Neural progenitor cell (in vitro differentiated cells): ENCODE data around the gene MYCN.
"Not testable (repeated sequence)": the region's sequence is repeated elsewhere in the genome, so short reads cannot be mapped to it uniquely, and the experiment has no call there.

ENCODE experiments used
- CTCF ChIP-seq: fragments of 200-600 bp; sonication (generic); IDR thresholded peaks from 2 replicates; pipeline ENCODE4 v1.5.1; 2017; ENCODE audit warnings: antibody characterized with exemption, mild to moderate bottlenecking
- EZH2 ChIP-seq: fragments of 200-600 bp; sonication (generic); IDR thresholded peaks from 2 replicates; pipeline ENCODE4 v1.6.1; 2017; ENCODE audit warnings: antibody characterized with exemption, mild to moderate bottlenecking, moderate library complexity

DNA sequence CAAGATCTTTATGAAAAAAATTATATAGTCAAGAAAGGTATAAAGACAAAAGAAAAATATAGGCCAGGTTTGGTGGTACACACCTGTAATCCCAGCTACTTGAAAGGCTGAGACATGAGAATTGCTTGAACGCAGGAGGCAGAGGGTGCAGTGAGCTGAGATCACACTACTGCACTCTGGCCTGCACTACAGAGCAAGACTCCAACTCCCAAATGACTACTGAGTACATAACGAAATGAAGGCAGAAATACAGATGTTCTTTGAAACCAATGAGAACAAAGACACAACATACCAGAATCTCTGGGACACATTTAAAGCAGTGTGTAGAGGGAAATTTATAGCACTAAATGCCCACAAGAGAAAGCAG, 19.8 kb downstream of the MYCN start:
- not testable (repeated sequence) for TF ChIP-seq CTCF, EZH2
